HUES48 (cell line): Measurements from ENCODE around the gene CRYZ.

Experiments used
- H3K27ac ChIP-seq: one replicate; pipeline ENCODE4 v1.7.0; 2013; ENCODE audit warnings: low read depth, low read length, inconsistent platforms
- H3K27me3 ChIP-seq: 2 replicates; pipeline ENCODE4 v1.6.1; 2013; ENCODE audit warnings: mild to moderate bottlenecking, low read length; ENCODE audit not compliant: control insufficient read depth, insufficient read depth
- H3K36me3 ChIP-seq: 2 replicates; pipeline ENCODE4 v1.6.1; 2013; ENCODE audit warnings: low read length; ENCODE audit not compliant: control insufficient read depth, insufficient read depth
- H3K4me1 ChIP-seq: 2 replicates; pipeline ENCODE4 v1.6.1; 2013; ENCODE audit warnings: mild to moderate bottlenecking, low read length; ENCODE audit not compliant: control insufficient read depth, insufficient read depth
- H3K4me3 ChIP-seq: 2 replicates; pipeline ENCODE4 v1.5.1; 2013; ENCODE audit warnings: mild to moderate bottlenecking, low read depth, low read length
- H3K9ac ChIP-seq: 2 replicates; pipeline ENCODE4 v1.6.1; 2013; ENCODE audit warnings: mild to moderate bottlenecking, low read depth, low read length, moderate library complexity
- H3K9me3 ChIP-seq: 2 replicates; pipeline ENCODE4 v1.6.1; 2013; ENCODE audit warnings: low read length; ENCODE audit not compliant: control insufficient read depth, insufficient read depth

Gene CRYZ

DNA sequence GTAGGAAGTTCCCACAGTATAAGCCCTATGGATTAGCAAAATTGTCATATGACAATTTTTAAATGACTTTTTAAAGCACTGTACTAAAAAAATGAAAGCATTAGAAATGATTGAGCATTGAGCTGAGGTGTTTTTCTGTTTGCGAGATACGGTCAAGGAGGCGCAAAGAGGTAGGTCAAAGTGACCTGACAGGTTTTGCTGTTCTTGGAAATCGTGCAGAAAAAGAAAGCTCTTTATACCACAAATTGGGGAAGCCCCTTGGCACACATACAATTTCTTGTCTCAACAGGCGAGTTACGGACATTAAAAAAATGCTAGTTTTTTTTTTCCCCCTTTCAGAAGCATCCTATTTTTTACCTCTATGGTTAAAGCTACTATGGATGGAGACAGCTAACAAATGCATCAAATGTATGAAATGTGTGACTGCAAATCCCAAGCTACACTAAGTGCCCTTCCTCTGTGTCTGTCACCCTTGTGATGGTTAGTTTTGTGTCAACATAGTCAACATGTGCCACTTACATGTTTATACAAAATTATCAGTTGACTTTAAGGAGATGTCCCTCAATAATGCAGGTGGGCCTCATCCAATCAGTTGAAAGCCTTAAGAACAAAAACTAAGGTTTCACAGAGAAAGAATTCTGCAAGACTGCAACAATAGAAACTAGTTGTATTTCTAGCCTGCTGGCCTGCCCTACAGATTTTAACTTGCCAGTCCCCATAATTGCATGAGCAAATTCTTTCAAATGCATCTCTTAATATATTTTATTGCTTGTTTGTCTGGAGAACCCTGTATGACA is 29.3 kb downstream of the CRYZ start:
- H3K27ac ChIP-seq = no peak overlapping the region
- H3K9me3 ChIP-seq = no peaks in the 10 kb centered on the region
- H3K36me3 ChIP-seq = peaks cover 33% of the 10 kb centered on the region
- no peak overlapping the region for H3K4me3 ChIP-seq
- no peak overlapping the region for H3K9ac ChIP-seq
- H3K27me3 ChIP-seq = no peaks in the 10 kb centered on the region
- H3K4me1 ChIP-seq = no peaks in the 10 kb centered on the region

DNA sequence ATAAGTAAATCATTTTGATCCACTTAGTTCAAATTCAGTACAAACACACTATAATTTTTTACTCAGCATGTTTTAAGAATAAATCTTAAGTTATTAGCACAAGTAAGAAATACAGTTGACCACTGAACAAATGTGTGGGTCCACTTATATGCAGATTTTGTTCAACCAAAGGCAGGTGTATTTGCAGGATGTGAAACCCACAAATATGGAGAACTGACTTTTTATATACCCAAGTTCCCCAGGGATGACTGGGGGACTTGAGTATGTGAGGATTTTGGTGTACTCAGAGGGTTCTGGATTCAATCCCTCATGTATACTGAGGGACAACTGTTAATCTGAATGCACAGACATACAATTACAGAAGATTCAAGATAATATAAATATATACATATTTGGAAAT is 33.5 kb downstream of the CRYZ start:
- H3K36me3 ChIP-seq = peaks cover 4% of the 10 kb centered on the region; the same call in 1 of the 2 replicates
- no peak overlapping the region for H3K27ac ChIP-seq
- H3K4me1 ChIP-seq = no peaks in the 10 kb centered on the region
- H3K27me3 ChIP-seq = no peaks in the 10 kb centered on the region
- no peak overlapping the region for H3K9ac ChIP-seq
- H3K9me3 ChIP-seq = no peaks in the 10 kb centered on the region
- no peak overlapping the region for H3K4me3 ChIP-seq

DNA sequence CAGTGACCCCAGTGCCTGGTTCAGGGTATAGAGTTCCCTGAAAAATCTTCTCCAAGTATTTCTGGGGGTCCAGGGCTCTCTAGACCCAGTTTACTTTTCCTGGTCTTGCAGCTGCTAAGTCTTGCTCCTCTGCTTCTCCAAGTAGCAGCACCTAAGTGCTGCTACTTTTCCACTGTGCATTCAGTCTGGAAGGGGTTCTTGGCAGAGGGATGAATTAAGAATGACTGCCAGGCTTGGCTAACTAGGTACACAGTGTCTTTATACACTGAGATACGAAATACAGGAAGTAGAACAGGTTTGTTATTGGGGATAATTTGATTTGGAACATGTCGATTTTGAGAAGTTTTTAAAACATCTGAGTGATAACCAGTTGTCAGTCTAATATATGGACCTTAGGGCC is 35.0 kb downstream of the CRYZ start:
- no peaks in the 10 kb centered on the region for H3K36me3 ChIP-seq
- no peak overlapping the region for H3K9ac ChIP-seq
- no peak overlapping the region for H3K4me3 ChIP-seq
- H3K27me3 ChIP-seq = no peaks in the 10 kb centered on the region
- no peaks in the 10 kb centered on the region for H3K9me3 ChIP-seq
- no peak overlapping the region for H3K27ac ChIP-seq
- no peaks in the 10 kb centered on the region for H3K4me1 ChIP-seq

DNA sequence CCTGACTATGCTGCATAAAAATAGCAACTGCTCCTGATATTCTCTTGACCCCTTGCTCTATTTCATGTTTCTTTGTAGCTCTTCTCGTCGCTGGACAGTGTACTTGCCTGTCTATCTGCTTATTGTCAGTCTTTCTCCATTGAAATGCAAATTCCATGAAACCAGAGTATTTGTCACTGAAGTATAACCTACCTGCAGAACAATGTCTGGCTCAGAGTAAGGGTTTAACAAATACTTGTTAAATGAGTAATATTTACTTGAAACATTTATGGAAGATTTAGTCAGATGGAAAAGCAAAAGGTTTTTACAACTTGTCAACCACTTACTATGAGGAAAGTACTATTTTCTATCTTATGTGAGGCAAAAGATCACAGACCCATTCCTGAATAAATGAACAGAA is 39.4 kb downstream of the CRYZ start:
- Histone ChIP-seq H3K9me3 (no peaks in the 10 kb centered on the region), H3K27ac (no peak overlapping the region), H3K9ac (no peak overlapping the region), H3K27me3 (no peaks in the 10 kb centered on the region), H3K4me1 (peaks cover 6% of the 10 kb centered on the region; the same call in 1 of the 2 replicates), H3K36me3 (no peaks in the 10 kb centered on the region), H3K4me3 (no peak overlapping the region)

GRCh38 chr1:74690909-74691308 is 41.9 kb downstream of the CRYZ start:
- H3K9ac ChIP-seq = no peak overlapping the region
- H3K27ac ChIP-seq = no peak overlapping the region
- H3K4me1 ChIP-seq = peaks cover 6% of the 10 kb centered on the region; the same call in 1 of the 2 replicates
- H3K27me3 ChIP-seq = no peaks in the 10 kb centered on the region
- H3K9me3 ChIP-seq = no peaks in the 10 kb centered on the region
- no peaks in the 10 kb centered on the region for H3K36me3 ChIP-seq
- H3K4me3 ChIP-seq = no peak overlapping the region

- Histone ChIP-seq H3K4me1 (peaks cover 6% of the 10 kb centered on the region; the same call in 1 of the 2 replicates), H3K27ac (no peak overlapping the region), H3K9me3 (no peaks in the 10 kb centered on the region), H3K36me3 (no peaks in the 10 kb centered on the region), H3K4me3 (no peak overlapping the region), H3K9ac (no peak overlapping the region), H3K27me3 (no peaks in the 10 kb centered on the region)
Observed at GRCh38 chr1:74690364-74690696, 42.5 kb downstream of the CRYZ start.

GRCh38 chr1:74689621-74690363 is 43.1 kb downstream of the CRYZ start:
- no peak overlapping the region for H3K4me3 ChIP-seq
- no peak overlapping the region for H3K27ac ChIP-seq

DNA sequence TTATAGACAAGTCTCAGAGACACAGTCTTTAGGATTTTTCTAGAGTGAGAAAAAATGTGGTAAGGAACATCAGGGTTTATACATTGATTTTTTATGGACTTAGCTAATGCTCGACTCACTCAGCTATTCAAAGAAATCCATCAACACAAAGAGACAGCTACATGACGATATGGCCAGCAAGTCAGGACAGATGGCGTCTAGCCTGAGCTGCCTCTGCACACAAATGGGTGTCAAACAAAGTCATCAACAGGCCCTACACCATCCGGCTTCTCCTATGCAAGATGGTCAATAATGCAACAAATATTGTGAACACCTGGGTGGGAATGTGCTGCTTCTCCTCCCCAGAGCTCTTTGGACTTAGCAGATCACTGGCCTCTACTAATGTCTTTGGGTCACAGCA is 45.9 kb downstream of the CRYZ start:
- no peaks in the 10 kb centered on the region for H3K9me3 ChIP-seq
- H3K27me3 ChIP-seq = no peaks in the 10 kb centered on the region
- no peak overlapping the region for H3K4me3 ChIP-seq
- H3K36me3 ChIP-seq = no peaks in the 10 kb centered on the region
- no peak overlapping the region for H3K9ac ChIP-seq
- peaks cover 6% of the 10 kb centered on the region; the same call in 1 of the 2 replicates for H3K4me1 ChIP-seq
- H3K27ac ChIP-seq = no peak overlapping the region

More at GRCh38 chr1:74689621-74690363, 43.1 kb downstream of the CRYZ start:
- peaks cover 6% of the 10 kb centered on the region; the same call in 1 of the 2 replicates for H3K4me1 ChIP-seq
- no peaks in the 10 kb centered on the region for H3K27me3 ChIP-seq
- H3K9ac ChIP-seq = no peak overlapping the region
- no peaks in the 10 kb centered on the region for H3K9me3 ChIP-seq
- no peaks in the 10 kb centered on the region for H3K36me3 ChIP-seq

DNA sequence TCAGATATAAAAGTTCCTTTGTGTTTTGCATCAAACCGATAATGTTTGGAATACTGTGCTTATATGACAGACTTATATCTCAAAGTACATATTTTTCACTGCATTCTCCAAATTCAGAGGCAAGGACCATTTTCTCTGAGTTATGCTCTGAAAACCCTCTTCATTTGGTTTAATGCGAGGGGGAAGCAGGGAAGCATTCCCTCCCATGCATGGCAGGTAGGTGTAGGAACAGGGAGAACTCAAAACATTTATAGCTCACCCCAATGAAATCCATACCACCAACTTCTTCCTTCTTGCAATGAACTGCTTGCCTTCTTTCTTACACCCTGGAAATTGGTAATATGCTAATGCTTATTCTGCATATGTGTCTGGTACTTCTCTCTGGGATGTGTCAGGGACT is 48.5 kb downstream of the CRYZ start:
- H3K9me3 ChIP-seq = no peaks in the 10 kb centered on the region
- H3K9ac ChIP-seq = no peak overlapping the region
- H3K27me3 ChIP-seq = no peaks in the 10 kb centered on the region
- no peaks in the 10 kb centered on the region for H3K4me1 ChIP-seq
- no peak overlapping the region for H3K4me3 ChIP-seq
- H3K27ac ChIP-seq = no peak overlapping the region
- H3K36me3 ChIP-seq = no peaks in the 10 kb centered on the region

- no peak overlapping the region for H3K9ac ChIP-seq
- no peak overlapping the region for H3K27ac ChIP-seq
- no peaks in the 10 kb centered on the region for H3K27me3 ChIP-seq
- H3K9me3 ChIP-seq = no peaks in the 10 kb centered on the region
- no peaks in the 10 kb centered on the region for H3K36me3 ChIP-seq
- no peak overlapping the region for H3K4me3 ChIP-seq
- no peaks in the 10 kb centered on the region for H3K4me1 ChIP-seq
Observed at GRCh38 chr1:74683656-74684055, 49.2 kb downstream of the CRYZ start.

DNA sequence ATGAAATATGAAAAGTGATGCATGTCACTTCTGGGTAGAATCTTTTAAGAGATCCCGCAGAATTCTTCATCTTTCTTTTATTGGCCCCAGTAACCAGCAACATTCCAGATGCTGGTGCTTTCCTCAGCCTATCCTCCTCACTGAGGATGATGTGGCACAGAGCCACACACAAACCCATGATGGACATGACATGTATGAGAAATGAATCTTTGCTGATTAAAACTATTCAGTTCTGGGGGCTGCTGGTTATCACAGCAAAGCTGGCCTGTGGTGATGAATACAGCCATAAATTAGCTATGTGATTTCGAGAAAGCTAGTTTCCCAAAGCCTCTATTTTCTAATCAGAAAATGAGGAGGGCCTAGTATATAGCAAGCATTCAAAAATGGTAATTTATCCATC is 51.0 kb downstream of the CRYZ start:
- Histone ChIP-seq H3K9me3 (no peaks in the 10 kb centered on the region), H3K27ac (no peak overlapping the region), H3K27me3 (no peaks in the 10 kb centered on the region), H3K36me3 (no peaks in the 10 kb centered on the region), H3K4me3 (no peak overlapping the region), H3K9ac (no peak overlapping the region), H3K4me1 (no peaks in the 10 kb centered on the region)
